Astrocyte (in vitro differentiated cells and primary cell): ENCODE measurements around the gene OR13J1. TPM values are rescaled to one million over a fixed set of nuclear protein-coding genes. Genes with fewer than 3 reads are reported as not detected.

Experiments
- DNase-seq: peaks from one replicate; pipeline ENCODE4 v3.0.0-alpha.2; 2010; ENCODE audit warnings: low read depth
- FAIRE-seq: peaks from 2 replicates; lab custom pipeline; 2011; peaks lifted over from hg19 to GRCh38; lab: Jason Lieb, UNC
- H2AFZ ChIP-seq: 2 replicates; pipeline ENCODE4 v1.6.0; 2012; ENCODE audit warnings: low read depth, low read length, inconsistent platforms
- H3K27ac ChIP-seq: 2 replicates; pipeline ENCODE4 v1.5.1; 2011; ENCODE audit warnings: low read depth, low read length, inconsistent platforms
- H3K27me3 ChIP-seq: 2 replicates; pipeline ENCODE4 v1.6.0; 2011; ENCODE audit warnings: low read length, inconsistent platforms; ENCODE audit not compliant: insufficient read depth
- H3K36me3 ChIP-seq: 2 replicates; pipeline ENCODE4 v1.5.1; 2011; ENCODE audit warnings: low read length, inconsistent platforms; ENCODE audit not compliant: insufficient read depth
- H3K4me1 ChIP-seq: 2 replicates; pipeline ENCODE4 v1.5.1; 2011; ENCODE audit warnings: low read length, inconsistent platforms; ENCODE audit not compliant: insufficient read depth
- H3K4me2 ChIP-seq: 2 replicates; pipeline ENCODE4 v1.6.0; 2012; ENCODE audit warnings: low read length, inconsistent platforms
- H3K4me3 ChIP-seq: 2 replicates; pipeline ENCODE4 v1.5.1; 2011; ENCODE audit warnings: low read depth, mild to moderate bottlenecking, low read length, inconsistent platforms; ENCODE audit not compliant: insufficient read depth
- H3K79me2 ChIP-seq: 2 replicates; pipeline ENCODE4 v1.6.0; 2012; ENCODE audit warnings: mild to moderate bottlenecking, low read length, inconsistent platforms; ENCODE audit not compliant: insufficient read depth
- H3K9ac ChIP-seq: 2 replicates; pipeline ENCODE4 v1.6.0; 2012; ENCODE audit warnings: mild to moderate bottlenecking, low read length, inconsistent platforms
- H3K9me3 ChIP-seq: 2 replicates; pipeline ENCODE4 v1.5.1; 2012; ENCODE audit warnings: low read depth, mild to moderate bottlenecking, low read length, inconsistent platforms; ENCODE audit not compliant: insufficient read depth
- H4K20me1 ChIP-seq: 2 replicates; pipeline ENCODE4 v1.6.0; 2012; ENCODE audit warnings: low read length, inconsistent platforms; ENCODE audit not compliant: insufficient read depth
- H3K27ac Mint-ChIP-seq: one replicate; pipeline ENCODE4 v1.8.0; 2021; ENCODE audit warnings: mild to moderate bottlenecking, mixed read lengths; ENCODE audit not compliant: unreplicated experiment
- H3K27me3 Mint-ChIP-seq: one replicate; pipeline ENCODE4 v1.8.0; 2021; ENCODE audit warnings: low read depth, mixed read lengths; ENCODE audit not compliant: unreplicated experiment
- H3K36me3 Mint-ChIP-seq: one replicate; pipeline ENCODE4 v1.8.0; 2021; ENCODE audit warnings: low read depth, mixed read lengths; ENCODE audit not compliant: unreplicated experiment
- H3K4me1 Mint-ChIP-seq: one replicate; pipeline ENCODE4 v1.8.0; 2021; ENCODE audit warnings: low read depth, mixed read lengths; ENCODE audit not compliant: unreplicated experiment
- H3K4me3 Mint-ChIP-seq: one replicate; pipeline ENCODE4 v1.8.0; 2021; ENCODE audit warnings: mild to moderate bottlenecking, moderate library complexity, mixed read lengths; ENCODE audit not compliant: unreplicated experiment
- H3K9me3 Mint-ChIP-seq: one replicate; pipeline ENCODE4 v1.8.0; 2021; ENCODE audit warnings: mild to moderate bottlenecking, mixed read lengths; ENCODE audit not compliant: unreplicated experiment
- CTCF ChIP-seq: IDR thresholded peaks from 2 replicates; pipeline ENCODE4 v1.5.1; 2011; ENCODE audit warnings: low read depth, mild to moderate bottlenecking, inconsistent platforms, low read length, moderate library complexity; ENCODE audit not compliant: insufficient read depth
- EZH2 ChIP-seq: IDR thresholded peaks from 2 replicates; pipeline ENCODE4 v1.6.1; 2012; ENCODE audit warnings: mild to moderate bottlenecking, low read length, inconsistent platforms; ENCODE audit not compliant: insufficient read depth
- total RNA-seq: library from RNA; stranded (reverse); gene quantifications from 2 replicates; pipeline ENCODE4 v1.2.1, GENCODE V29; 2021

OR13J1 gene
- total RNA-seq, 1 donor from 2014 or later = not detected

GRCh38 chr9:35909687-35910612, 39.7 kb upstream of the OR13J1 start:
- Mint-ChIP-seq H3K4me3 (no peak overlapping the region), H3K9me3 (no peaks in the 10 kb centered on the region), H3K27me3 (no peaks in the 10 kb centered on the region), H3K36me3 (no peaks in the 10 kb centered on the region), H3K27ac (peak overlapping the region; percentile 34), H3K4me1 (peaks cover 50% of the 10 kb centered on the region)
- FAIRE-seq = no peak
- H3K36me3 ChIP-seq = no peaks in the 10 kb centered on the region
- H3K4me2 ChIP-seq = no peak overlapping the region
- H3K79me2 ChIP-seq = no peaks in the 10 kb centered on the region
- H3K27me3 ChIP-seq = no peaks in the 10 kb centered on the region
- H4K20me1 ChIP-seq = no peaks in the 10 kb centered on the region
- no peak overlapping the region for H2AFZ ChIP-seq
- no peak overlapping the region for H3K4me3 ChIP-seq
- no peak for DNase-seq
- H3K27ac ChIP-seq = no peak overlapping the region
- no peak overlapping the region for H3K9ac ChIP-seq
- no peaks in the 10 kb centered on the region for H3K9me3 ChIP-seq
- TF ChIP-seq CTCF = no peak
- TF ChIP-seq EZH2 = no peak
- peaks cover 51% of the 10 kb centered on the region for H3K4me1 ChIP-seq

- Histone ChIP-seq H2AFZ (peak within 1 kb of the TSS; percentile 57), H3K9me3 (no peaks in the 10 kb centered on the region), H4K20me1 (no peaks in the 10 kb centered on the region), H3K4me1 (peaks cover 48% of the 10 kb centered on the region), H3K36me3 (no peaks in the 10 kb centered on the region), H3K27me3 (no peaks in the 10 kb centered on the region), H3K79me2 (no peaks in the 10 kb centered on the region), H3K4me2 (peak within 1 kb of the TSS; percentile 80), H3K27ac (peak within 1 kb of the TSS; percentile 91), H3K9ac (peak within 1 kb of the TSS; percentile 79), H3K4me3 (peak within 1 kb of the TSS; percentile 37)
- TF ChIP-seq CTCF (no peak), EZH2 (no peak)
- Mint-ChIP-seq H3K27me3 (no peaks in the 10 kb centered on the region), H3K9me3 (no peaks in the 10 kb centered on the region), H3K27ac (peak within 1 kb of the TSS; percentile 96), H3K36me3 (no peaks in the 10 kb centered on the region), H3K4me3 (peak within 1 kb of the TSS; percentile 14), H3K4me1 (peaks cover 53% of the 10 kb centered on the region)
- FAIRE-seq = no peak
- no peak for DNase-seq
Observed at GRCh38 chr9:35909274-35909673, 39.1 kb upstream of the OR13J1 start, which contains the start of gene SPAAR. Gene SPAAR (plus strand): TSS chr9:35909490. CDS start chr9:35910464, 974 bp downstream.
